Upper lobe of left lung (tissue), 6 donors: ENCODE data around the gene GNB1L. TPM values are rescaled to one million over a fixed set of nuclear protein-coding genes. Genes with fewer than 3 reads are reported as not detected.

Experiments
- ATAC-seq, 2 donors: fragments of 200-7000 bp; cut with Tn5 transposase; one replicate each; pipeline ENCODE4 v1.9.1; 2022; ENCODE audit warnings: mild to moderate bottlenecking in 2 of 2, moderate library complexity in 2 of 2; ENCODE audit not compliant: low FRiP score in 2 of 2
- DNase-seq, 2 donors: peaks; one replicate each; pipeline ENCODE4 v3.0.0-alpha.2; 2019 to 2020
- H3K27ac ChIP-seq, 4 donors: fragments of 200-600 bp; sonication (generic); one replicate each; pipeline ENCODE4 v1.5.1; 2016 to 2019
- H3K27me3 ChIP-seq, 4 donors: fragments of 200-600 bp; sonication (generic); one replicate each; pipeline ENCODE4 v1.5.1; 2017 to 2019
- H3K36me3 ChIP-seq, 4 donors: fragments of 200-600 bp; sonication (generic); one replicate each; pipeline ENCODE4 v1.5.1; 2016 to 2019
- H3K4me1 ChIP-seq, 4 donors: fragments of 200-600 bp; sonication (generic); one replicate each; pipeline ENCODE4 v1.5.1; 2018 to 2019
- H3K4me3 ChIP-seq, 4 donors: fragments of 200-600 bp; sonication (generic); one replicate each; pipeline ENCODE4 v1.5.1; 2017 to 2019; ENCODE audit warnings: mild to moderate bottlenecking in 2 of 4, moderate library complexity in 1 of 4
- H3K9me3 ChIP-seq, 4 donors: fragments of 200-600 bp; sonication (generic); one replicate each; pipeline ENCODE4 v1.5.1; 2018 to 2019
- CTCF ChIP-seq, 6 experiments: fragments of 450-650 bp in 4 of 6; fragments of 200-600 bp in 2 of 6; sonication (generic) in 2 of 6; IDR thresholded peaks; one replicate each; pipeline ENCODE4 v1.5.1; 2016 to 2019; ENCODE audit warnings: antibody characterized with exemption in 6 of 6
- EP300 ChIP-seq, 4 donors: sonication (generic); formaldehyde crosslinking; IDR thresholded peaks; one replicate each; pipeline ENCODE4 v1.5.1; 2017; ENCODE audit warnings: antibody characterized with exemption in 4 of 4, control low read depth in 2 of 4
- POLR2A ChIP-seq, 4 donors: fragments of 450-650 bp; IDR thresholded peaks; one replicate each; pipeline ENCODE4 v1.5.1; 2016 to 2017; ENCODE audit warnings: antibody characterized with exemption in 4 of 4, mild to moderate bottlenecking in 2 of 4
- POLR2AphosphoS5 ChIP-seq, 2 donors: sonication (generic); formaldehyde crosslinking; IDR thresholded peaks; one replicate each; pipeline ENCODE4 v1.5.1; 2017; ENCODE audit warnings: antibody characterized with exemption in 2 of 2
- WGBS, 2 donors: methylation state at CpG; one replicate each; pipeline ENCODE4 v1.1.5; 2017 to 2018; 5-methylcytosine and 5-hydroxymethylcytosine counted together
- total RNA-seq, 6 donors: library from RNA; depleted of rRNA in 4 of 6; stranded (reverse); fragments of >200 nt in 4 of 6; gene quantifications; one replicate each; pipeline versions ENCODE4 v1.1.0 to v1.2.1, GENCODE V29; 2016 to 2021
- donor health status: DM: no; HTN: no; CAD: no; lungs with moderate emphysema.
- donor health status: DM: no; HTN: yes; CAD: no; lungs with severe emphysema.

The GNB1L gene
- total RNA-seq, 6 donors from 2014 or later: 0.78 to 11.1 (median 6.8) TPM

- Histone ChIP-seq H3K36me3 (peaks cover 0 to 22% (median 15%) of the 10 kb centered on the region in 4 donors), H3K4me3 (no peak overlapping the region), H3K4me1 (peaks cover 41 to 74% (median 69%) of the 10 kb centered on the region in 4 donors), H3K27ac (peak overlapping the region; percentile 8 to 95 (median 49)), H3K27me3 (no peaks in the 10 kb centered on the region), H3K9me3 (no peaks in the 10 kb centered on the region)
- ATAC-seq (peak in 1 of 2 donors; percentile 41), DNase-seq (peak in 1 of 2 donors; percentile 86)
- TF ChIP-seq EP300 (IDR thresholded peaks at IDR 0.05) (no peak), POLR2A (IDR thresholded peaks at IDR 0.05) (peak in 1 of 4 donors; percentile 6)
- 50 to 63% methylated on average over 7 of the region's 7 CpGs for WGBS, 2 donors
Measured at GRCh38 chr22:19848298-19849224, 6.1 kb downstream of the GNB1L start.

DNA sequence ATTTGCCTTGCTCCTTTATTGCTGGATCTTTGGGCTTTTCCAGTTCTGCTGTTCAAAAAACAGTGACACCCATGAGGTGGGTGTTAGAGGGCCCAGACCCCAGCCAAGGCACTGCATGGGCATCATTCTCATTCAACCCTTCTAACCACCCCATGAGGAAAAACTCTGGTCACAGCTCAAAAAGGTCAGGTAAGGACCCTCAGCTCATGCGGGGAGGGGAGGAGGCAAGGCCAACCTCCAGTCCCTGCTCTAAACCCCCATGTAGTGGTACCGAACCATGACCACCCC lies 7.4 kb downstream of the GNB1L start:
- H3K36me3 ChIP-seq: peaks cover 0 to 21% (median 14%) of the 10 kb centered on the region in 4 donors
- no peaks in the 10 kb centered on the region for H3K27me3 ChIP-seq
- peaks cover 34 to 67% (median 62%) of the 10 kb centered on the region in 4 donors for H3K4me1 ChIP-seq
- DNase-seq (no peak), ATAC-seq (no peak)
- H3K4me3 ChIP-seq: no peak overlapping the region
- WGBS, 2 donors: 100% methylated on average over 1 to 2 of the region's 2 CpGs
- H3K9me3 ChIP-seq: no peaks in the 10 kb centered on the region
- H3K27ac ChIP-seq: no peak overlapping the region
- TF ChIP-seq POLR2AphosphoS5 (IDR thresholded peaks at IDR 0.05) (no peak), CTCF (IDR thresholded peaks at IDR 0.05) (no peak), POLR2A (IDR thresholded peaks at IDR 0.05) (no peak), EP300 (IDR thresholded peaks at IDR 0.05) (no peak)

GRCh38 chr22:19846620-19847344 lies 7.9 kb downstream of the GNB1L start:
- Histone ChIP-seq H3K27ac (no peak overlapping the region), H3K36me3 (peaks cover 0 to 17% (median 11%) of the 10 kb centered on the region in 4 donors), H3K27me3 (no peaks in the 10 kb centered on the region), H3K4me3 (no peak overlapping the region), H3K4me1 (peaks cover 34 to 62% (median 57%) of the 10 kb centered on the region in 4 donors), H3K9me3 (no peaks in the 10 kb centered on the region)
- TF ChIP-seq CTCF (IDR thresholded peaks at IDR 0.05) (no peak), POLR2AphosphoS5 (IDR thresholded peaks at IDR 0.05) (no peak), POLR2A (IDR thresholded peaks at IDR 0.05) (no peak), EP300 (IDR thresholded peaks at IDR 0.05) (no peak)
- DNase-seq (no peak), ATAC-seq (no peak)
- WGBS, 2 donors: 85 to 93% methylated on average over 6 to 9 of the region's 9 CpGs

- peak overlapping the region in 1 of 4 donors; percentile 5 for H3K4me3 ChIP-seq
- 75 to 83% methylated on average over 4 to 7 of the region's 8 CpGs for WGBS, 2 donors
- DNase-seq: no peak
- TF ChIP-seq EP300 (IDR thresholded peaks at IDR 0.05) (no peak), POLR2AphosphoS5 (IDR thresholded peaks at IDR 0.05) (no peak), CTCF (IDR thresholded peaks at IDR 0.05) (no peak), POLR2A (IDR thresholded peaks at IDR 0.05) (no peak)
- ATAC-seq: no peak
- peaks cover 26 to 46% (median 41%) of the 10 kb centered on the region in 4 donors for H3K4me1 ChIP-seq
- H3K27ac ChIP-seq: peak overlapping the region; percentile 62 to 91 (median 70)
- H3K36me3 ChIP-seq: peaks cover 0 to 2% (median 0%) of the 10 kb centered on the region in 4 donors
- no peaks in the 10 kb centered on the region for H3K9me3 ChIP-seq
- H3K27me3 ChIP-seq: no peaks in the 10 kb centered on the region
Measured at GRCh38 chr22:19845054-19845722, 9.5 kb downstream of the GNB1L start.
